ENCODE results near the gene LRRFIP1.

DNA sequence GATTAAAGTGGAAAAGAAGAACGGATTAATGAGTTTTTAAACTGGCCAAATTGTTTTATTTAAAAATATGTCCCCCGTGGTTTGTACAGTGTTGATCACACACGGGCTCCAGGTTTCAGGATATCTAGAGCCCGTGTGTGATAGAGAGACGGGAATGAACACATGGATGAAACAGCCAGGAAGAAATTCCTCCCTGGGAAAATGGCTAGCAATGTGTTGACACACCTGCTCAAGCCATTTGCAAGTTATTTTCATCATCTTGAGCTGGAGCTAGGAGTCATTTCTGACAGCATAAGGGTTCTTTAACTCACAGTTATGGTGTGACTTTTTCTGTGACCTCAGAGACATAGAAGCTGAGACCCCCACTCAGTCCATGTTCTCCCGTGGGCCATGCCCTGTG lies 81.6 kb downstream of the LRRFIP1 start:
- TF ChIP-seq, protein P1, sequence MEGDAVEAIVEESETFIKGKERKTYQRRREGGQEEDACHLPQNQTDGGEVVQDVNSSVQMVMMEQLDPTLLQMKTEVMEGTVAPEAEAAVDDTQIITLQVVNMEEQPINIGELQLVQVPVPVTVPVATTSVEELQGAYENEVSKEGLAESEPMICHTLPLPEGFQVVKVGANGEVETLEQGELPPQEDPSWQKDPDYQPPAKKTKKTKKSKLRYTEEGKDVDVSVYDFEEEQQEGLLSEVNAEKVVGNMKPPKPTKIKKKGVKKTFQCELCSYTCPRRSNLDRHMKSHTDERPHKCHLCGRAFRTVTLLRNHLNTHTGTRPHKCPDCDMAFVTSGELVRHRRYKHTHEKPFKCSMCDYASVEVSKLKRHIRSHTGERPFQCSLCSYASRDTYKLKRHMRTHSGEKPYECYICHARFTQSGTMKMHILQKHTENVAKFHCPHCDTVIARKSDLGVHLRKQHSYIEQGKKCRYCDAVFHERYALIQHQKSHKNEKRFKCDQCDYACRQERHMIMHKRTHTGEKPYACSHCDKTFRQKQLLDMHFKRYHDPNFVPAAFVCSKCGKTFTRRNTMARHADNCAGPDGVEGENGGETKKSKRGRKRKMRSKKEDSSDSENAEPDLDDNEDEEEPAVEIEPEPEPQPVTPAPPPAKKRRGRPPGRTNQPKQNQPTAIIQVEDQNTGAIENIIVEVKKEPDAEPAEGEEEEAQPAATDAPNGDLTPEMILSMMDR (IDR thresholded peaks at IDR 0.05; ENCODE audit: poor library complexity, severe bottlenecking) = no peak
- TF ChIP-seq, protein P2, sequence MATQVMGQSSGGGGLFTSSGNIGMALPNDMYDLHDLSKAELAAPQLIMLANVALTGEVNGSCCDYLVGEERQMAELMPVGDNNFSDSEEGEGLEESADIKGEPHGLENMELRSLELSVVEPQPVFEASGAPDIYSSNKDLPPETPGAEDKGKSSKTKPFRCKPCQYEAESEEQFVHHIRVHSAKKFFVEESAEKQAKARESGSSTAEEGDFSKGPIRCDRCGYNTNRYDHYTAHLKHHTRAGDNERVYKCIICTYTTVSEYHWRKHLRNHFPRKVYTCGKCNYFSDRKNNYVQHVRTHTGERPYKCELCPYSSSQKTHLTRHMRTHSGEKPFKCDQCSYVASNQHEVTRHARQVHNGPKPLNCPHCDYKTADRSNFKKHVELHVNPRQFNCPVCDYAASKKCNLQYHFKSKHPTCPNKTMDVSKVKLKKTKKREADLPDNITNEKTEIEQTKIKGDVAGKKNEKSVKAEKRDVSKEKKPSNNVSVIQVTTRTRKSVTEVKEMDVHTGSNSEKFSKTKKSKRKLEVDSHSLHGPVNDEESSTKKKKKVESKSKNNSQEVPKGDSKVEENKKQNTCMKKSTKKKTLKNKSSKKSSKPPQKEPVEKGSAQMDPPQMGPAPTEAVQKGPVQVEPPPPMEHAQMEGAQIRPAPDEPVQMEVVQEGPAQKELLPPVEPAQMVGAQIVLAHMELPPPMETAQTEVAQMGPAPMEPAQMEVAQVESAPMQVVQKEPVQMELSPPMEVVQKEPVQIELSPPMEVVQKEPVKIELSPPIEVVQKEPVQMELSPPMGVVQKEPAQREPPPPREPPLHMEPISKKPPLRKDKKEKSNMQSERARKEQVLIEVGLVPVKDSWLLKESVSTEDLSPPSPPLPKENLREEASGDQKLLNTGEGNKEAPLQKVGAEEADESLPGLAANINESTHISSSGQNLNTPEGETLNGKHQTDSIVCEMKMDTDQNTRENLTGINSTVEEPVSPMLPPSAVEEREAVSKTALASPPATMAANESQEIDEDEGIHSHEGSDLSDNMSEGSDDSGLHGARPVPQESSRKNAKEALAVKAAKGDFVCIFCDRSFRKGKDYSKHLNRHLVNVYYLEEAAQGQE (IDR thresholded peaks at IDR 0.05; ENCODE audit: borderline replicate concordance) = no peak
- no peak for TF ChIP-seq EZH2 (IDR thresholded peaks at IDR 0.05; ENCODE audit: borderline replicate concordance, insufficient read depth, low read length, poor library complexity, severe bottlenecking)
- TF ChIP-seq POLR2AphosphoS5 (IDR thresholded peaks at IDR 0.05) = no peak
- no peak for TF ChIP-seq RAD21 (conservative IDR thresholded peaks at IDR 0.05)
